ENCODE measurements around the gene TBC1D22A. TPM values are rescaled to one million over a fixed set of nuclear protein-coding genes. Genes with fewer than 3 reads are reported as not detected.
A peak's percentile ranks its signal among the peaks of the same experiment; 100 is the strongest.

TBC1D22A gene
- total RNA-seq, 4 donors from 2014 or later = 31.2 to 111 (median 41.8) TPM

DNA sequence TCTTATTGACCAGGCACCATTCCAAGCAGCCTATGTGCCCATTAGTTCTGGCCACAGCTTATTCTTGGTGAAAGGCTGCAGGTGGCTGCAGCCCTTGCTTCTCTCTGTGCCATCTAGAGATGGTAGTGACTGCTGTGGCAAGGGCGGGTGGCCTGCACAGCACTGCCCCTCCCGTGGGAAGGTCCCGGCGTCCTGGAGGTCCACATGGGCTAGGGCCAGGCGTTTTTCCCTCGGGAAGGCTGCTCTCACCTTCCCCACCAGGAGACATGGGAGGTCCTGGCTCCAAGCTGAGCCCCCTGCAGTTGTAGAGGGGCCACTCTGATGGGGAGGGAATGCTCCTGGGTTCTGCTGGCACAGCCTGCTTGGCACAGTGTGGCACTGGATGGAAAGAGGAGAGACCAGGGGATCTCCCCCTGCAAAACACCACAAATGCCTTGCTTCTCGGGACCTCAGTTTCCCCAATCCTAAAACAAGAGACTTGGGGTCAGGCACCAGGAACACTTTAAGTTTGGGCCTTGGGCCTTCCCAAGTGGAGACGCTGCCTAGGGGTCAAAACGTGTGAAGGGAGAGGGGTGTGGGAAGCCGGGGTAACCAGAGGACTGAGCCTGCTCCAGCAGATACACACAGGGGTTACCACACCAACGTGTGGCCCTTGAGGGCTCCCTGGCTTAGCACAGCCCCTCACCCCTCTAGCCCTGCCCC lies 10.0 kb upstream of the TBC1D22A start:
- intact Hi-C loops (cut with DNase I; ENCODE audit: low total_unique reads) = no loop called here
- Histone ChIP-seq H3K27me3 (no peaks in the 10 kb centered on the region), H3K4me1 (peaks cover 37 to 54% (median 50%) of the 10 kb centered on the region in 4 donors), H3K4me3 (no peak overlapping the region), H3K36me3 (no peaks in the 10 kb centered on the region), H3K9me3 (no peaks in the 10 kb centered on the region), H3K27ac (peak overlapping the region; percentile 78 to 89 (median 82))
- no peak for DNase-seq
- TF ChIP-seq POLR2AphosphoS5 (IDR thresholded peaks at IDR 0.05) (no peak), POLR2A (IDR thresholded peaks at IDR 0.05) (no peak), EP300 (IDR thresholded peaks at IDR 0.05; ENCODE audit: low read depth) (no peak)
- TF ChIP-seq, protein P1, sequence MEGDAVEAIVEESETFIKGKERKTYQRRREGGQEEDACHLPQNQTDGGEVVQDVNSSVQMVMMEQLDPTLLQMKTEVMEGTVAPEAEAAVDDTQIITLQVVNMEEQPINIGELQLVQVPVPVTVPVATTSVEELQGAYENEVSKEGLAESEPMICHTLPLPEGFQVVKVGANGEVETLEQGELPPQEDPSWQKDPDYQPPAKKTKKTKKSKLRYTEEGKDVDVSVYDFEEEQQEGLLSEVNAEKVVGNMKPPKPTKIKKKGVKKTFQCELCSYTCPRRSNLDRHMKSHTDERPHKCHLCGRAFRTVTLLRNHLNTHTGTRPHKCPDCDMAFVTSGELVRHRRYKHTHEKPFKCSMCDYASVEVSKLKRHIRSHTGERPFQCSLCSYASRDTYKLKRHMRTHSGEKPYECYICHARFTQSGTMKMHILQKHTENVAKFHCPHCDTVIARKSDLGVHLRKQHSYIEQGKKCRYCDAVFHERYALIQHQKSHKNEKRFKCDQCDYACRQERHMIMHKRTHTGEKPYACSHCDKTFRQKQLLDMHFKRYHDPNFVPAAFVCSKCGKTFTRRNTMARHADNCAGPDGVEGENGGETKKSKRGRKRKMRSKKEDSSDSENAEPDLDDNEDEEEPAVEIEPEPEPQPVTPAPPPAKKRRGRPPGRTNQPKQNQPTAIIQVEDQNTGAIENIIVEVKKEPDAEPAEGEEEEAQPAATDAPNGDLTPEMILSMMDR (IDR thresholded peaks at IDR 0.05) = no peak
- in situ Hi-C loops (cut with MboI; ENCODE audit: low pct_ligation_motif_present in 1 of 4, low pct_unique_long_range_greater_than_20kb in 1 of 4, low sequenced_read_pairs in 3 of 4) = loop anchor here in 1 of 4 donors (25.0 kb wide), 1 partner anchor 190 kb away; no protein-coding TSS in a partner anchor
- 86% methylated on average over 11 of the region's 11 CpGs; no CpG with 5 or more reads in 1 of the 2 donors for WGBS, 2 donors (ENCODE audit: low coverage in 1 of 2)

DNA sequence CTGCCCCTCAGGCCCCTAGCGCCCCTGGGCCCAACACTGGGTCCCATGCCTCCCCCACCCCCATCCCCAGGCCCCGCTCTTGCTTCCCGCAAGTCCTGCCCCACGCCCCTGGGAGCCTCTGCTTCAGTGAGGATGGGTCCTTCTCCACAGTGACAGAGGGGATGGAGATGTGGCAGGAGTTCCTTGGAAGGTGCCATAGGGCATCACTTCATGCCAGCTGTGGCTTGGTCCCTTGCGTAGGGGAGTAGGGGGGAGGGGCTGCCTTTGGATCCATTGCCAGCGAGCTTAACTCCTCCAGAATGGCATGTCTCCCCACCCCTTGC lies 9.5 kb upstream of the TBC1D22A start:
- TF ChIP-seq, protein P1 (IDR thresholded peaks at IDR 0.05) = no peak
- no peak for TF ChIP-seq POLR2AphosphoS5 (IDR thresholded peaks at IDR 0.05)
- TF ChIP-seq POLR2A (IDR thresholded peaks at IDR 0.05) = no peak
- TF ChIP-seq EP300 (IDR thresholded peaks at IDR 0.05; ENCODE audit: low read depth) = no peak
- Histone ChIP-seq H3K27ac (peak overlapping the region; percentile 78 to 89 (median 82)), H3K27me3 (no peaks in the 10 kb centered on the region), H3K9me3 (no peaks in the 10 kb centered on the region), H3K4me1 (peaks cover 37 to 54% (median 50%) of the 10 kb centered on the region in 4 donors), H3K36me3 (no peaks in the 10 kb centered on the region), H3K4me3 (no peak overlapping the region)
- DNase-seq = no peak
- WGBS, 2 donors (ENCODE audit: low coverage in 1 of 2) = 94% methylated on average over 6 of the region's 6 CpGs; no CpG with 5 or more reads in 1 of the 2 donors
- in situ Hi-C loops (cut with MboI; ENCODE audit: low pct_ligation_motif_present in 1 of 4, low pct_unique_long_range_greater_than_20kb in 1 of 4, low sequenced_read_pairs in 3 of 4) = loop anchor here in 1 of 4 donors (25.0 kb wide), 1 partner anchor 191 kb away; no protein-coding TSS in a partner anchor
- intact Hi-C loops (cut with DNase I; ENCODE audit: low total_unique reads) = no loop called here

DNA sequence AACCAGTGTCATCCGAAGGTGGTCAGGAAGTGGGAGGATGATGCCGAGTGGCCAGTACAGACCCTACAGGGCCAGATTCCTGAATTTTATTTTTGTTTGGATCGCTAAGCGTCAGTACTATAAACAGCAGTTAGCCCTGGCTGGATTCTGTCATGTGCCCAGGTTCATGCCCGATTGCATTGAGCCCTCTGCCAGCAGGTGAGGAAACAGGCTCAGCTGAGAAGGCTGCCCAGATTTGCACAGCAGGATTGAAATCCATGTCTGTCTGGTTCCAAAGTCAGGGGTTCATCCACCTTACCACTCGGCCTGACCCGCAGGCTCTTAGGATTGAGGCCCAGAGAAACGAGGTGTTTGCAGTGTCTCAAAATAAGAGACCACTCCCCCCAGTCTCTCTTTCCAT lies 9.1 kb upstream of the TBC1D22A start:
- intact Hi-C loops (cut with DNase I; ENCODE audit: low total_unique reads) (no loop called here), in situ Hi-C loops (cut with MboI; ENCODE audit: low pct_ligation_motif_present in 1 of 4, low pct_unique_long_range_greater_than_20kb in 1 of 4, low sequenced_read_pairs in 3 of 4) (loop anchor here in 1 of 4 donors (25.0 kb wide), 1 partner anchor 191 kb away; no protein-coding TSS in a partner anchor)
- H3K36me3 ChIP-seq = no peaks in the 10 kb centered on the region
- TF ChIP-seq POLR2AphosphoS5 (IDR thresholded peaks at IDR 0.05) (no peak), POLR2A (IDR thresholded peaks at IDR 0.05) (no peak), EP300 (IDR thresholded peaks at IDR 0.05; ENCODE audit: low read depth) (no peak)
- TF ChIP-seq, protein P1 (IDR thresholded peaks at IDR 0.05) = no peak
- H3K4me1 ChIP-seq = peaks cover 36 to 56% (median 50%) of the 10 kb centered on the region in 4 donors
- WGBS, 2 donors (ENCODE audit: low coverage in 1 of 2) = 83% methylated on average over 8 of the region's 8 CpGs; no CpG with 5 or more reads in 1 of the 2 donors
- H3K27ac ChIP-seq = peak overlapping the region; percentile 78 to 89 (median 82)
- H3K27me3 ChIP-seq = no peaks in the 10 kb centered on the region
- DNase-seq = no peak
- no peaks in the 10 kb centered on the region for H3K9me3 ChIP-seq
- no peak overlapping the region for H3K4me3 ChIP-seq

- in situ Hi-C loops (cut with MboI; ENCODE audit: low pct_ligation_motif_present in 1 of 4, low pct_unique_long_range_greater_than_20kb in 1 of 4, low sequenced_read_pairs in 3 of 4) = loop anchor here in 1 of 4 donors (25.0 kb wide), 1 partner anchor 191 kb away; no protein-coding TSS in a partner anchor
- H3K4me1 ChIP-seq = peaks cover 33 to 60% (median 49%) of the 10 kb centered on the region in 4 donors
- WGBS, 2 donors (ENCODE audit: low coverage in 1 of 2) = 85% methylated on average over 4 of the region's 4 CpGs; no CpG with 5 or more reads in 1 of the 2 donors
- H3K27ac ChIP-seq = peak overlapping the region; percentile 78 to 89 (median 82)
- DNase-seq = no peak
- no peaks in the 10 kb centered on the region for H3K27me3 ChIP-seq
- H3K4me3 ChIP-seq = no peak overlapping the region
- intact Hi-C loops (cut with DNase I; ENCODE audit: low total_unique reads) = no loop called here
- no peaks in the 10 kb centered on the region for H3K36me3 ChIP-seq
- TF ChIP-seq POLR2A (IDR thresholded peaks at IDR 0.05) = no peak
- no peak for TF ChIP-seq POLR2AphosphoS5 (IDR thresholded peaks at IDR 0.05)
- TF ChIP-seq, protein P1 (IDR thresholded peaks at IDR 0.05) = no peak
- TF ChIP-seq EP300 (IDR thresholded peaks at IDR 0.05; ENCODE audit: low read depth) = no peak
- no peaks in the 10 kb centered on the region for H3K9me3 ChIP-seq
These were observed 8.7 kb upstream of the TBC1D22A start for GRCh38 chr22:46753761-46754109.

Measured in transverse colon (tissue), 4 donors.